Progenitor cell of endocrine pancreas (in vitro differentiated cells): ENCODE results near the gene RBBP4. TPM values are rescaled to one million over a fixed set of nuclear protein-coding genes. Genes with fewer than 3 reads are reported as not detected.

Experiments
- DNase-seq: peaks from one replicate; pipeline ENCODE4 v3.0.0; 2021; ENCODE audit warnings: low spot score; ENCODE audit not compliant: unreplicated experiment
- H3K27ac Mint-ChIP-seq: 2 replicates; pipeline ENCODE4 v1.8.0; 2021; ENCODE audit warnings: mild to moderate bottlenecking, moderate library complexity, mixed read lengths
- H3K27me3 Mint-ChIP-seq: 2 replicates; pipeline ENCODE4 v1.8.0; 2021; ENCODE audit warnings: mixed read lengths
- H3K36me3 Mint-ChIP-seq: 2 replicates; pipeline ENCODE4 v1.8.0; 2022; ENCODE audit warnings: mixed read lengths; ENCODE audit not compliant: insufficient read depth
- H3K4me1 Mint-ChIP-seq: 2 replicates; pipeline ENCODE4 v1.8.0; 2021; ENCODE audit warnings: low read depth, mixed read lengths
- H3K4me3 Mint-ChIP-seq: 2 replicates; pipeline ENCODE4 v1.8.0; 2021; ENCODE audit warnings: low read depth, mild to moderate bottlenecking, moderate library complexity, mixed read lengths
- H3K9me3 Mint-ChIP-seq: 2 replicates; pipeline ENCODE4 v1.8.0; 2021; ENCODE audit warnings: low read depth, mixed read lengths
- CTCF ChIP-seq: fragments of 200-600 bp; sonication (generic); IDR thresholded peaks from one replicate; pipeline ENCODE4 v1.5.0; 2021; ENCODE audit warnings: antibody characterized with exemption, mild to moderate bottlenecking; ENCODE audit not compliant: unreplicated experiment
- total RNA-seq: library from RNA; stranded (reverse); gene quantifications from 2 replicates; pipeline ENCODE4 v1.2.1, GENCODE V29; 2021

RBBP4 gene
- total RNA-seq, 1 donor from 2014 or later = 426 TPM

GRCh38 chr1:32647308-32648134 is 3.5 kb upstream of the RBBP4 start:
- Mint-ChIP-seq H3K9me3 (no peaks in the 10 kb centered on the region), H3K27ac (no peak overlapping the region), H3K4me3 (no peak overlapping the region), H3K4me1 (peaks cover 21% of the 10 kb centered on the region), H3K27me3 (no peaks in the 10 kb centered on the region), H3K36me3 (no peaks in the 10 kb centered on the region)
- no peak for DNase-seq
- no peak for TF ChIP-seq CTCF

GRCh38 chr1:32650248-32650751 is 708 bp upstream of the RBBP4 start, which contains the start of gene ZBTB8OS:
ZBTB8OS (minus strand) TSS chr1:32650550; CDS start chr1:32650529, 21 bp downstream.
- H3K27me3 Mint-ChIP-seq = no peaks in the 10 kb centered on the region
- H3K9me3 Mint-ChIP-seq = no peaks in the 10 kb centered on the region
- H3K4me1 Mint-ChIP-seq = peaks cover 29% of the 10 kb centered on the region
- peaks cover 11% of the 10 kb centered on the region for H3K36me3 Mint-ChIP-seq
- TF ChIP-seq CTCF = no peak
- peak within 1 kb of the TSS; percentile 99 for H3K27ac Mint-ChIP-seq
- H3K4me3 Mint-ChIP-seq = peak within 1 kb of the TSS; percentile 90
- peak; percentile 55 for DNase-seq

- Mint-ChIP-seq H3K4me1 (peaks cover 34% of the 10 kb centered on the region), H3K36me3 (peaks cover 18% of the 10 kb centered on the region), H3K27ac (peak overlapping the region; percentile 99), H3K27me3 (no peaks in the 10 kb centered on the region), H3K9me3 (no peaks in the 10 kb centered on the region), H3K4me3 (peak overlapping the region; percentile 90)
- DNase-seq = no peak
- no peak for TF ChIP-seq CTCF
Observed at GRCh38 chr1:32651461-32652073, 559 bp downstream of the RBBP4 start.

- H3K36me3 Mint-ChIP-seq = peaks cover 23% of the 10 kb centered on the region
- peak overlapping the region; percentile 99 for H3K27ac Mint-ChIP-seq
- no peaks in the 10 kb centered on the region for H3K9me3 Mint-ChIP-seq
- H3K4me1 Mint-ChIP-seq = peaks cover 34% of the 10 kb centered on the region
- peak overlapping the region; percentile 90 for H3K4me3 Mint-ChIP-seq
- TF ChIP-seq CTCF = no peak
- no peaks in the 10 kb centered on the region for H3K27me3 Mint-ChIP-seq
- DNase-seq = no peak
Observed at GRCh38 chr1:32652244-32652962, 1.4 kb downstream of the RBBP4 start.

- Mint-ChIP-seq H3K4me1 (peaks cover 9% of the 10 kb centered on the region), H3K27me3 (no peaks in the 10 kb centered on the region), H3K9me3 (no peaks in the 10 kb centered on the region), H3K27ac (no peak overlapping the region), H3K4me3 (no peak overlapping the region), H3K36me3 (peaks cover 51% of the 10 kb centered on the region)
- no peak for TF ChIP-seq CTCF
- no peak for DNase-seq
Observed at GRCh38 chr1:32659581-32659980, 8.6 kb downstream of the RBBP4 start.
